NCI-H2227 (cell line): ENCODE data around the gene ZNF112.

ENCODE experiments used
- DNase-seq: peaks from one replicate; lab custom pipeline; 2025; ENCODE audit not compliant: unreplicated experiment; lab: John Stamatoyannopoulos, UW

Gene ZNF112

GRCh38 chr19:44282846-44283245, 73.6 kb downstream of the ZNF112 start:
- DNase-seq, result no peak

- no peak for DNase-seq
Measured at GRCh38 chr19:44280916-44281315, 75.6 kb downstream of the ZNF112 start.

GRCh38 chr19:44278181-44278690, 78.2 kb downstream of the ZNF112 start:
- DNase-seq, result no peak

GRCh38 chr19:44277331-44277730, 79.1 kb downstream of the ZNF112 start:
- no peak for DNase-seq
